K562 (cell line): ENCODE data around the gene LY6G6F. TPM values are rescaled to one million over a fixed set of nuclear protein-coding genes. Genes with fewer than 3 reads are reported as not detected.

Source experiments
- BRCA1 ChIP-seq, 2 experiments: fragments of 450-650 bp in 1 of 2; sonication (generic) in 1 of 2; formaldehyde crosslinking in 1 of 2; IDR thresholded peaks; 2 replicates each; pipeline versions ENCODE4 v1.5.0 to v1.6.1; 2017 to 2020; ENCODE audit warnings: mild to moderate bottlenecking in 1 of 2, missing genetic modification reagents in 1 of 2
- BRD4 ChIP-seq: fragments of 200-600 bp; sonication (generic); IDR thresholded peaks from 2 replicates; pipeline ENCODE4 v1.6.1; 2017; ENCODE audit warnings: inconsistent platforms
- CTCF ChIP-seq, 3 experiments: IDR thresholded peaks in 2 of 3; conservative IDR thresholded peaks in 1 of 3; 2 replicates each; pipeline ENCODE4 v1.5.1; 2011 to 2012; ENCODE audit warnings: low read length in 3 of 3, mild to moderate bottlenecking in 3 of 3, control low read depth in 2 of 3, improper control_type of control experiment in 1 of 3, inconsistent platforms in 1 of 3, low read depth in 1 of 3, mixed read lengths in 1 of 3, moderate library complexity in 1 of 3; ENCODE audit not compliant: insufficient read depth in 2 of 3
- FOXJ3 ChIP-seq: sonication (generic); formaldehyde crosslinking; IDR thresholded peaks from 2 replicates; pipeline ENCODE4 v1.4.0; 2020; ENCODE audit warnings: mild to moderate bottlenecking, missing genetic modification reagents
- MLX ChIP-seq, 2 experiments: fragments of 450-650 bp in 1 of 2; sonication (generic) in 1 of 2; formaldehyde crosslinking; conservative IDR thresholded peaks; 2 replicates each; pipeline versions ENCODE4 v1.4.0 to v1.8.1; 2020 to 2022; ENCODE audit warnings: mild to moderate bottlenecking in 1 of 2, missing genetic modification reagents in 1 of 2
- NR3C1 ChIP-seq: sonication (generic); formaldehyde crosslinking; IDR thresholded peaks from 2 replicates; pipeline ENCODE4 v1.8.1; 2022; ENCODE audit warnings: missing genetic modification reagents
- PRDM10 ChIP-seq: fragments of 450-650 bp; IDR thresholded peaks from 2 replicates; pipeline ENCODE4 v1.6.1; 2018; ENCODE audit not compliant: partially characterized antibody
- SETDB1 ChIP-seq: IDR thresholded peaks from one replicate; pipeline ENCODE4 v1.6.1; 2012; ENCODE audit warnings: low read length, control low read depth, inconsistent platforms
- TCF7 ChIP-seq: sonication (generic); IDR thresholded peaks from 2 replicates; pipeline ENCODE4 v1.6.1; 2016; ENCODE audit warnings: antibody characterized with exemption, borderline replicate concordance
- ZBTB49 ChIP-seq: sonication (generic); formaldehyde crosslinking; IDR thresholded peaks from 2 replicates; pipeline ENCODE4 v1.8.0; 2022; ENCODE audit warnings: missing genetic modification reagents, mild to moderate bottlenecking, borderline replicate concordance
- ZNF609 ChIP-seq: sonication (generic); formaldehyde crosslinking; IDR thresholded peaks from 2 replicates; pipeline ENCODE4 v1.8.1; 2023; ENCODE audit warnings: missing genetic modification reagents, mild to moderate bottlenecking, borderline replicate concordance
- ZNF696 ChIP-seq: fragments of 250-450 bp; sonication (Bioruptor Pico); conservative IDR thresholded peaks from 2 replicates; pipeline ENCODE4 v1.4.0; 2020; ENCODE audit warnings: mild to moderate bottlenecking, moderate library complexity
- polyA plus RNA-seq, 8 experiments: library from polyadenylated mRNA; depleted of rRNA in 4 of 8; stranded (reverse) in 5 of 8; unstranded in 3 of 8; fragments of >200 nt; fragmentation: Nextera tagmentation in 2 of 8; fragmentation: Illumina TruSeq in 1 of 8; extraction: Ambion mirVana in 2 of 8; extraction: Trizol in 1 of 8; gene quantifications; 2 replicates each; pipeline versions ENCODE4 v1.2.1 to v1.2.3, GENCODE V29; 2011 to 2014; ENCODE audit warnings: inconsistent platforms in 1 of 8, missing spikeins in 1 of 8
- total RNA-seq, 7 experiments: library from RNA; depleted of rRNA in 6 of 7; stranded (reverse); fragments of >200 nt in 6 of 7; fragmentation: Illumina TruSeq in 2 of 7; extraction: Trizol in 2 of 7; gene quantifications; 2 replicates each; pipeline versions ENCODE4 v1.2.1 to v1.2.3, GENCODE V29; 2011 to 2021; ENCODE audit warnings: low replicate concordance in 1 of 7

LY6G6F gene
- total and polyA plus RNA-seq, 9 of the 15 experiments (the other 6 are each of a cell fraction or from before 2014, with no cell fraction given): 0.14 to 0.50 (median 0.28) TPM; not detected in 2

GRCh38 chr6:31728767-31729514 is 22.3 kb downstream of the LY6G6F start, which contains the start of gene DDAH2 (continued):
- TF ChIP-seq ZNF609 (no peak), MLX (CRISPR knock-in tag; conservative IDR thresholded peaks at IDR 0.05) (peak in 1 of 2 experiments; percentile 91; a peak in 1 of 4 replicates), NR3C1 (no peak), TCF7 (no peak), ZBTB49 (CRISPR knock-in tag) (no peak), CTCF (IDR thresholded peaks at IDR 0.05 in 2 of 3, conservative IDR thresholded peaks at IDR 0.05 in 1 of 3; ENCODE audit: insufficient read depth in 2 of 3, low read depth in 1 of 3, low read length in 3 of 3) (peak in 1 of 3 experiments; percentile 99; a peak in 2 of 6 replicates), PRDM10 (no peak), SETDB1 (no peak), BRD4 (no peak), FOXJ3 (CRISPR knock-in tag) (no peak), ZNF696 (CRISPR knock-in tag) (no peak), BRCA1 (IDR thresholded peaks at IDR 0.05) (no peak), BRCA1 (CRISPR knock-in tag; IDR thresholded peaks at IDR 0.05) (no peak)
